NCI-H1092 treated with DMSO at 0.1 percent for 48 hours (cell line): ENCODE results near the gene PLEKHG4.

ENCODE experiments used
- DNase-seq: peaks from one replicate; lab custom pipeline; 2025; lab: John Stamatoyannopoulos, UW

PLEKHG4 gene, protein sequence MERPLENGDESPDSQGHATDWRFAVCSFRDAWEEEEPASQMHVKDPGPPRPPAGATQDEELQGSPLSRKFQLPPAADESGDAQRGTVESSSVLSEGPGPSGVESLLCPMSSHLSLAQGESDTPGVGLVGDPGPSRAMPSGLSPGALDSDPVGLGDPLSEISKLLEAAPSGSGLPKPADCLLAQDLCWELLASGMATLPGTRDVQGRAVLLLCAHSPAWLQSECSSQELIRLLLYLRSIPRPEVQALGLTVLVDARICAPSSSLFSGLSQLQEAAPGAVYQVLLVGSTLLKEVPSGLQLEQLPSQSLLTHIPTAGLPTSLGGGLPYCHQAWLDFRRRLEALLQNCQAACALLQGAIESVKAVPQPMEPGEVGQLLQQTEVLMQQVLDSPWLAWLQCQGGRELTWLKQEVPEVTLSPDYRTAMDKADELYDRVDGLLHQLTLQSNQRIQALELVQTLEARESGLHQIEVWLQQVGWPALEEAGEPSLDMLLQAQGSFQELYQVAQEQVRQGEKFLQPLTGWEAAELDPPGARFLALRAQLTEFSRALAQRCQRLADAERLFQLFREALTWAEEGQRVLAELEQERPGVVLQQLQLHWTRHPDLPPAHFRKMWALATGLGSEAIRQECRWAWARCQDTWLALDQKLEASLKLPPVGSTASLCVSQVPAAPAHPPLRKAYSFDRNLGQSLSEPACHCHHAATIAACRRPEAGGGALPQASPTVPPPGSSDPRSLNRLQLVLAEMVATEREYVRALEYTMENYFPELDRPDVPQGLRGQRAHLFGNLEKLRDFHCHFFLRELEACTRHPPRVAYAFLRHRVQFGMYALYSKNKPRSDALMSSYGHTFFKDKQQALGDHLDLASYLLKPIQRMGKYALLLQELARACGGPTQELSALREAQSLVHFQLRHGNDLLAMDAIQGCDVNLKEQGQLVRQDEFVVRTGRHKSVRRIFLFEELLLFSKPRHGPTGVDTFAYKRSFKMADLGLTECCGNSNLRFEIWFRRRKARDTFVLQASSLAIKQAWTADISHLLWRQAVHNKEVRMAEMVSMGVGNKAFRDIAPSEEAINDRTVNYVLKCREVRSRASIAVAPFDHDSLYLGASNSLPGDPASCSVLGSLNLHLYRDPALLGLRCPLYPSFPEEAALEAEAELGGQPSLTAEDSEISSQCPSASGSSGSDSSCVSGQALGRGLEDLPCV

DNA sequence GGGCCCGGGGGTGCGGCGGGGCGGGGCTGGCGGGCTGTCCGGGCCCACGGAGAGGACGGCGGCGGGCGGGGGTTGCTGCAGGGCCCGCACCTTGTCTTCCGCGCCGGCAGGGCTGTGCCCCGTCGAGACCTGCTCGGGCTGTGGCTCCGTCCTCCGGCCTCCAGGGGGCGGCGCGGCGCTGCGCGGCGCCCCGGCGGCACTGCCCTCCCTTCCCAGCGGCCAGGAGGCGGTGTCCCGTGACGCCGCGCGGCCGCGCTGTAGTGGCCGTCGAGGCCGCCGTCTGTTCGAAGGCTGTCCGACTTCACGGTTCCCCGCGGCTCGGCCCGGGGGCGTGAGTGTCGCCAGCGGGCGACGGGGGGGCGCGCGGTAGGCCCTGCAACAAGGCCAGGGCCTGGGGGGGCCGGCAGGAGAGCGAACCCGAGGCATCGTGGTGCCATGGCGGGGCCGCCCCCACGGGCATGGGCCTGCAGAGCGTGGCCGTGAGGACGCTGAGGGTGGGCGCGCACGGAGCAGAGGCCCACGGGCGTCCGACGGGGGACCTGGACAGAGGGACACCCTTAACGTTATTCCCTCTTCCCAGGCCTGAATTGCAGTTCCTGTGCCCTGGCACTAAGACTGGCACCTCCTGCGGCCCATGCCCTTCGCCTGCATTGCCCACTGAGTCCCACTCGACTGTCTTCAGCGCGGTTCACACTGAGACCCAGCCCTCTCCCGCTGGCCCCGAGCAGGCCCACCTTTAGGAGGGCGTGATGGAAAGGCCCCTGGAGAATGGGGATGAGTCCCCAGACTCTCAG is at the start of gene PLEKHG4:
Gene PLEKHG4, plus strand, starts transcription at position 237 of the 794 bp plus-strand sequence. Its CDS starts 513 bp downstream, at position 750.
- peak; percentile 69 for DNase-seq

DNA sequence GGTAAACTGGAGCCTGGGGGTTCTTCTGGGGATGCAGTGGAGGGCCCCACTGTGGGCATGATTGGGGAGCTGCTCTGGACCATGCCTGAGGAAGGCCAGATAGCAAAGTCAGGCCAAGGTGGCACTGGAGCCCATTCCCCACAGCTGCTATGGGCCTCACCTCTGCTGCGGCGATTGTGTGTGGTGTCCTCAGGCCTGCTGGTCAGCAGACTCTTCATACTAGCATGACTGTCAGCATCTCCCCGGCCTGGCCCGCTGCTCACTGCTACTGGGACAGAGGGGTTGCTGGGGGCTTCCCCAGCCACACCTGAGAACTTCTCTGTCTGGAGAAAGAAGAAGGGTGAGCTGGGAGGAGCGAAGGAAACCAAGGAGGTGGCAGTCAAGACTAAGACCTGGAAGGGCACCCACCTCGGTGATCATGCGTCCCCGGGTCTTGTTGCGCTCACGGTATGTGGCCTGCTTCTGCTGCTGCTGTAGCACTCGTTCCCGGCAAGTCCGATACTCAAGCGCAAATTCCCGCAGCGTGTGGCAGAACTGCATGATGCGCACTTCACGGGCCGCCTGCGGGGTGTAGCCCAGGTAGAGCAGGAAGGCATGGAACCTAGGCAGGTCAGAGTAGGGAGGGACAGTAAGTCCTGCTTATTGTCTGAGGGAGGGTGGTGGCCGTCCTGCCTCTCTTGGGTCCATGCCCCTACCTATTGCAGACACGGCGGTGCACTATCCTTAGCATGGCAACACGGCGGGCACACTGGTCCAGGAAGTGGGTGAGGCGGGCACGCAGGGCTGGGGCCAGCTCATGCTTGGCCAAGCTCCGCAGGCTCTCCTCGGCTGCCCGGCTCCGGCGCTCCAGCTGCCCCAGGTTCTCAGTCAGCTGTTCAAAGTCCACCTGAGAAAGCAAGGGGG is 49.2 kb upstream of the PLEKHG4 start:
- DNase-seq, result no peak

DNA sequence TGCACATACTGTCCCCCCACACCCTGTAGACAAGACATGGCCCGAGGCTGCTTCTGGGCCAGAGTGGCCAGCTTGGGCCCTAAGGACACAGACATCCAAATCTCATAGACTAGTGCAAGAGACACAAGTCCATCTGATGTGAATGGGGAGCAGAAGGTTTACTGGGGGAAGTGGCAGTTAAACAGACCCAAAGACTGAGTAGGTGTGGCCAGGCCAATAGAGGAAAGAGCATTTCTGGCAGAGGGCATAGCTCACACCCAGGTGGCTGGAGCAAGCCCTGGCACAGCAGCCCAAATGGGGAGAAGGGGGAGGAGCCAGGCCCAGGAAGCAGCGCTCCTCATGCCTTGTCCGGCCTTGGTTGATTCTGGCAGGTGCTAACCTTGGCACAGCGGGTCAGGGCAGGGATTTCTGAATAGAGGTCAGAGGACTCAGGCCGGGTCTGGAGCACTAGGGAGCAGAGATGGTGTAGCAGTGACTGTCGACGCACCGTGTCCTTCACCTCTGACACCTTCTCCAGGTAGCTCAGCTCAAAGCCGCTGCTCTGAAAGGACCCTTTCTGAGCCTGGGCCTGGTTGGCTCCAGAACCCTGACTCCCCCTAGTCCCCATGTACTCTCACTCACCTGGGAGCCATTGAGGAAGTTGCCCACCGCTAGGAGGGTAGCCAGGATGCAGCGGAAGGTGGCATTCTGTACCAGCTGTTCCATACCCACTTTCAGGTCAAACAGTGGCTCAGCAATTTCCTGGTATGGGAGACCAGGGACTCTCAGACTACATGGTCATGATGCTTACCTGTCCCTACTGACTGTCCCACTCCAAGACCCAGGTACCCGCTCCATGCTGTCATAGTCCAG is 48.3 kb upstream of the PLEKHG4 start:
- DNase-seq, result no peak

DNA sequence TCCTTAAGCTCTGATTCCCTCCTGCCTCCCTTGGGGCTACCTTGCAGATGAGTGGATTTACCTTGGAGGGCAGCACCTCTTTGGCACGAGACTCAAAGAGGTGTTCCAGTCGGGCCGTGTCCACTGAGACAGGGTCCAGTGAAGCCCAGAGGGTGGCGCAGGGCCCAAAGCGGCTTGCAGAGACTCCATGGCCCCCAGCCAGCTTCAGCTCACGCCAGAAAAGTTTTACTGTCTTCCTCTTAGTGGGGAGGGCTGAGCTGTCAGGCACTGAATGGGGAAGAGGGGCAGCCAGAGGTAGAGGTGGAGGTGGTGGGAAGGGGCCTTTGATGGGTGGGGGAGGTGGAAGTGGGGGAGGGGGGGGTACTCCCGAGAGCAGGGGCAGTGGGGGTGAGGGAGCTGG is 45.7 kb upstream of the PLEKHG4 start:
- no peak for DNase-seq

DNA sequence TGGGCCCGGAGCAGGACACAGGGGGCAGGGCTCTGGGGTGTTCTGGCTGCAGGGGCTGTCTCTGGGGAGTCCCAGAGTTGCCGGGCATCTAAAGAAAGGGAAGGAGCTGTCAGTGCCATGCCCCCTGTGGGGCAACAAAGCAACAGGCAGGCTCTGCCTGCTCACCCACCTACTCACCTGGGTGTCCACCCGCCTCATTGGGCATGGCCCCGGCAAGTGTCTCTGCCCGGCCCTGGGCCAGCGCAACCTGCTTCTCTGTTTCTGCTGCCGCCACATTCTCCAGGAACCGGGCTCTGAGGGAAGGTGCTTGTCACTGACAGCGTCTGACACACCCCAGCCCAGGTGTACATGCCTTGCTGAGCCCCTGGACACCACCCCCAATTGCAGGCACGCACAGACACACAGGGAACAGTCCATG is 45.1 kb upstream of the PLEKHG4 start:
- DNase-seq, result no peak

DNA sequence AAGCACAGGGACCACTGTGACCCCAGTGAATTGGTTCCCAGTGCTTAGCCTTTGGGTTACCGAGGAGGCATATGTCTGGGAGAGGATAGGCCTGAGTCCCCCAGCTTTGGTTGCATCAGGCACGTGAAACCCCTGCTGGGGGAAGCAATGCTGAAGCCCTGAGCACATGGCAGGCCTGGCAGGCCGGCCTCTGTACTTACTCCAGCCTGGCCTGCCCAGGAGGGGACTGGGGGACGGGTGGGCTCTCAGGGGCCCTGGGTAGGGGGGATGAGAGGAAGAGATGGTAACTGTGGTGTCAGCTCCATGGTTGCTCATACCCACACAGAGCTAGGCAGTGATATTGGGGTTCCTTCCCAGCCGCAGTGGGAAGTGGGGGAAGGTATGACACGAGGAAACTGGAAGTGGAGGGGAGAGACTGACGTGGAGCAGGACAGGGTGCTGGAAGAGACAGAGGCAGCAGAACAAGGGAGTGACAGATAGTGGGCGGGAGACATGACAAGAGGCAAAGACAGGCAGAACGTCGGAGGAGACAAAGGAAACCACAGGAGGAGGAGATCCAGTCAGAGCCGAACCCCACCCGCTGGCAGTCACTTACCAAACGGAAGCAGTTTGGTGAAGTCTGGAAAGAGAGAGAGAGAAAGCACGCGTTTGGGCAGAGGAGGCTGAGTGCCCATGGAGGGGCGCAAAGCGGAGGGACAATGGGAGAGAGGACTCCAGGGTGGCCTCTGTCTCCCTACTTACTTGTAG is 43.3 kb upstream of the PLEKHG4 start:
- DNase-seq, result no peak

DNA sequence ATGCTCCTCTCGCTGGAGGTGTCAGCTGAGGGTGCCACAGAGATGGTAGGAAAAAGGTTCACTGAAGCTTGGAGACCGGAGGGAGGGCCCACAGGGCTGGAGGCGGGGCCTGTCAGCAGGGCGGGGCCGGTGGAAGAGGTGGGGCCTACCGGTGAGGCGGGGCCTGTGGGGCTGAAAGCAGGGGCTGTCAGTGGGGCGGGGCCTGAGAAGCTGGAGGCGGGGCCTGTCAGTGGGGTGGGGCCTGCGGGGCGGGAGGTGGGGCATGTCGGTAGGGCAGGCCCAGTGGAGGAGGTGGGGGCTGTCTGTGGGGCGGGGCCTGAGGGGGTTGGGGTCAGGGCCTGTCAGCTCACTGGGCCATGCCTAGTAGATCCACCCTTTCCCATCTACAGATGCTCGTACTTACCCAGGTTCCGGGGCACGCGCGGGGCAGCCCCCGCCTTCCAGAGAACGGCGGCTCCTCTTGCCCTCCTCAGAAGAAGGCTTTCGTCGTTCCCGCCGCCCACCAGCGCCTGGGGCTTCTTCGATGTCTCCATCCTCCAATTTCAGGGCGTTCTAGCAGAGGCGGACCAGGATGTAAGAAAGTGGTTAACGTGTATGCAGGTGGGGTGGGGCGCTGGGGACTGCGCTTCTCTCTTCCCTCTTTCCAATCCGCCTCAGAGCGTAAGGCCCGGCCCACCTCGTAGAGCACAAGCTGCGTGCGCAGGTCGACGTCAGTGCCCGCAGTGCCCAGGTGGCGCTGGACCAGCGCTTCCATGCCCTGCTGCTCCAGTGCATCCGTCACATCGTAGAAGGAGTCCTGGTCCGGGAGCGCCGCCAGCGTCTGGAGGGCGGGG is 42.6 kb upstream of the PLEKHG4 start:
- DNase-seq, result no peak

DNA sequence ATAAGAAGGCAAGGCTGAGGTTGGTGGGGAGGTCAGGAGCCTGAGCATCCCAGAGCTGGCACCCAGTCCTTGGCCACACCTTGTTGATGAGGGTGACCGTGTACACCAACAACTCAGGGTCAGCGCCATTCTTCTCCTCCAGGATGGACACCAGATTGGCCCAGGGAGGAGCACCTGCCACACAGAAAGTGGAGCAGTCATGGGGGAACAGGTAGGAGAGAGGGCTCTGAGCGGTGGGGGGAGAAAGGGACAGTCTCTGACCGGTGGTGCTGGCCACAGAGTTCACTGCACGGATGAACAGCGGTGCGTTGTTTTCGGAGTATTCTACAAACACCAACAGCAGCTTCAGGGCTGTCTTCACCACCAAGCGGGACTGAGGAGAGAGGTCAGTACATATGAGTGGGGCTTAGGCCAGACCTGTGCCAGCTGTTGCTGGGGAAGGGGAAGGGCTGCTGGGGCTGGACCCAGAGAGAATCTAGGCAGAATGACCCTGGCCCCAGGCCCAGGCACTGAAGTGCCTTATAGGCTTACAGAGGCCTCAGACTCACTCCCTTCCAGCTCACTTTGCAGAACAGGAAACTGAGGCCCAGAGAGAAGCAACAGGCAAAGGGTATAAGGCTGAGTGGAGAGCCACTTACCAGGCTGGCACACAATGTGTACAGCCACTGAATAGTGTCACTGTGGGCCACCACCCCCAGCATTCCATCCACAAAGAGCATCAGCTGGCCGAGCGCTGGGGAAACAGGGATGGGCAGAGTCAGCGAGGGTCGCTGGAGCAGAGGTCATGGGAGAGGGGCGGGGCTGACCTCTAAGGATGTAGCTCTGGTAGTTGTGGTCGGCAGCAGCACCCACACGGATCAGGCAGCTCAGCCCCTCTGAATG is 41.7 kb upstream of the PLEKHG4 start:
- DNase-seq, result no peak

DNA sequence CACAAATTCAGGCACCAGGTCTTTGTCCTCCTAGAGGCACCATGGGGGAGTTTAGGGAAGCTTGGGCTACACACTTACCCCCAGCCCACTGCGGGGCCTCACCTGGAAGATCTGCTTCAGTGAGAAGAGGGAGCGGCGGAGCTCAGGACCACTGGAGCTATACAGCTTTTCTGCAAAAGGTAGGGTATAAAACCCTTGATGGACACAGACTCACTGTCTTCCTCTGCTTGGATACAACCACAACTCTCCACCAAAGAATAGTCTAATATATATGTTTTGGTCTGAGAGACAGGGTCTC is 41.1 kb upstream of the PLEKHG4 start:
- DNase-seq, result no peak

DNA sequence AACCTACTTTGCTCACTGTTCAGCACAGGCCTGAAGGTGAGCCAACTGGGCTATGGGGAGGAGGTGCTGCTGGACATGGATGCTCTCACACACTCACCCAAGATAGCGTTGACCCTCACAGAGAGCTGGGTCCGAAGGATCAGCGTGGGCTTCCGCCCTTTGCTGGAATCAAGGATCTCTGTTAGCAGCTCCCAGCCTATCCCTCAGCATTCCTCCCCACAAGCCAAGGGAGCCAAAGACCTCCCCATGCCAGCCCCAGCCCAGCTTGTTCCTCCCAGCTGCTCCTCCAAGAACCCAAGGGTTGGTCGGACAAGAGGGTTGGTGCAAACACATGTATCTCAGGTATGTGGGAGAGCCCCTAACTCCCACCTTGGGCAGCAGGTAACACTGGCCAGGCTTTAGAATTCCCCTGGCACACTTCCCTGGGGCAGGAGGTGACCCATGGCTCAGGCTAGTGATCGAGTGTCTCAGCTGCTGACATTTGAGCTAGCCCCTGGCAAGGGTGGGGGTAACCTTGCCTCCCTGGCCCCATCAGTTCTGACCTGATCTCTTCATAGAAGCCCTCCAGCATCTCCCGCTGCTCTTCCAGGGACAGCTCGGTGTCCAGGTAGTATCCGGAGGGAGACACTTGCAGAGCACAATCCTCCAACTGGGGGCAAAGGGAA is 40.4 kb upstream of the PLEKHG4 start:
- no peak for DNase-seq

DNA sequence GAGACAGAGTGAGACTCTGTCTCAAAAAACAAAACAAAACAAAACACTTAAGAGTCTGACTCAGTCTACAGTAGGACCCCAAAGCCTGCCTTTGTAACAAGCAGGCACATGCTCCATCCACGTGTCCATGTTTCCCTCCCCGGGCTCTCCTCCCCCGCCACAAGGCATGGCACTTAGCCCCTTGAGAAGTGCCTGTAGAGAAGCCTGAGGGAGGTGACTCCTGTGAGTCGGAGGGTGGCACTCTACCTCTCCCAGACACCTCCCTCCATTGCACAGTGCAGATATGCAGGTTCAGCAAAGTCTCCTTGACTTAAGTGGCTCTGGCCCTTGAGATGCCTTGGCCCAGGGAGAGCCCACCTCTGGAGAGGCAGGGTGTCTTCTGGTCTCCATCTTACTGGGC is 38.8 kb upstream of the PLEKHG4 start:
- DNase-seq, result no peak

DNA sequence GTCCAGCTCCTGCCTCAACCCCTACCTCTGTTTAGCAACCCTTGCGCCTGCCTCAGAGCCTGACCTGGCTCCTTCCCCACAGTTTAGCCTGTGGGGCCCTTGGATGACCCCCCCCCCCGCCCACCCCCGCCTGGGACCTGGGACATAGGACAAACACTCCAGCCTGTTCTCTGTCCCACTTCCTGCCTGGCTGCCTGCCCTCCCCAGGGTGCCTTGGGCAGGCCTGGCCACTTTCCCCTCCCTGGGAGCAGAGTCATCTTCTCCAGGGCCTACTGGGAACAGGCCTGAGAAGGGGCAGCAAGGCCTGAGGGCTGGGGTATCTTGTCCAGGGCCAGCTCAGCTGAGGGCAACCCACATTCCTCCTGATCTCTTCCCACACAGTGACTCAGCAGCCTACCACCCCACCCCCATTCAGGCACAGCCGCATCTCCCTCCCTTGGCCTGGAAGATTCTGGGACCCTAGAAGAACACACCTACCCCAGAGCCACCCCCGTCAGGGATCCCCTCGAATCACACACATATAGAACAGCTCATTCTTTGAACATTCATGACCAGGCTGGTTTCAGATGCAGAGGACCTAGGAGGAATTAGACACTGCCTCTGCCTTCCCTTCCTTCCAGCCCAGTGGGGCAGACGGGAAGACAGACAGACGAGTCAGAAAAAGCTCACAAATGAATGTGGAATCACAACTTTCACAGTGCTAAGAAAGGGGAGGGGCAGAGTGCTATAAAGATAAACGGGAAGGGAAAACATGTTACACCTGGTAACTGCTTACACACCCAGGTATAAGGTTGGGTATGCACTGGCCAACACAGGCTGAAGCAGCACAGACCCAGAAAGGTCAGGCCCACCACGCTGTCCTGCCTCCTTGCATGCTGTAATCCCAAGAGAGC is 38.1 kb upstream of the PLEKHG4 start:
- DNase-seq, result no peak

DNA sequence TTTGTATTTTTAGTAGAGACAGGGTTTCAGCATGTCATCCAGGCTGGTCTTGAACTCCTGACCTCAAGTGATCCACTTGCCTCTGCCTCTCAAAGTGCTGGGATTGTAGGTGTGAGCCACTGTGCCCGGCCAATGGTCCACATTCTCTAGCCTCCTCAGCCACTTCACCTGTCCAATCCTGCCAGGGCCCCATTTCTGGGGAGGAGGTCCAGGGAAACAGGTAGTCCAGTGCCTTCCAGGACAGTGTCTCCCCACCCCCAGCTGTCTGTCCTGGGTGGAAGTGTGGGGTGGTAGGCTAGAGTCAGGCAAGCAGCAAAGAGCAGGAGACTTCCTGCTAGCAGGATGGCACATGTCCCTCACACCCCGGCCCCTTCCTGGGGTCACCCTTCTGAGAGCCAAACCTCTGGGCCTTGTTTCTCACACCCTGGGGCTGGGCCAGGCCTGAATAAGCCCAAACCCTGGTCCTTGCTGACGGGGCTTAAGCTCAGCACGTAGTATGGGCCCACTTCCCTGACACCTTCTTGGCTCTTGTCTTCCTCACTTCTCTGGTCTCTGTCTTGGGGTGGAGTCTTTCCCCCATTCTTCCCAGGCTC is 37.1 kb upstream of the PLEKHG4 start:
- no peak for DNase-seq

DNA sequence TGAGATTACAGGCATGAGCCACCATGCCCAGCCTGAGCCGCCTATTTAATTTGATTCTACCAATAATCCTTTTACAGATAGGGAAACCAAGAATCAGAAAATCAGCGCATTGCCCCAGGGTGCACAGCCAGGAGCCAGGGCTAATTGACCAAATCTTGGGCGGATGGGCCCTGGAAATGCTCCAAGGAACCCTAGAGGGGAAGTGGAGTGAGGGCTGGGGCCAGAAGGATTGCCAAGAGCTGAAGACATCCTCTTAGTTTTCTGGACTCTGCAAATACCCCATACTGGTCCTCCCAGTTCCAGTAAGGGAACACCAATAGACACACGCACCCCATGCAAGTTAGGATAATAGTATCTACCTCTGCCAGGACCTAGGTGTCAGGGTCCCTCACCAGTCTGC is 35.9 kb upstream of the PLEKHG4 start:
- DNase-seq, result no peak
